H1 (cell line): Measurements from ENCODE around the gene ITGAV. TPM values are rescaled to one million over a fixed set of nuclear protein-coding genes. Genes with fewer than 3 reads are reported as not detected.

Experiments used
- CTCF ChIA-PET: fragments of 300-600 bp; sonication (Branson Sonifier 250); formaldehyde crosslinking; loops from one replicate; lab custom pipeline; 2021; ENCODE audit not compliant: partially characterized antibody; lab: Charles Lee
- POLR2A ChIA-PET: fragments of 300-600 bp; sonication (Branson Sonifier 250); formaldehyde crosslinking; loops from one replicate; lab custom pipeline; 2021; ENCODE audit warnings: inconsistent platforms; ENCODE audit not compliant: partially characterized antibody; lab: Charles Lee
- DNase-seq, 2 experiments: peaks; one replicate each; pipeline versions ENCODE4 v3.0.0 to v3.0.0-alpha.2; 2010 to 2022; ENCODE audit warnings: low spot score in 2 of 2, low read depth in 1 of 2, mixed read lengths in 1 of 2
- FAIRE-seq: peaks from 2 replicates; lab custom pipeline; 2011; peaks lifted over from hg19 to GRCh38; lab: Jason Lieb, UNC
- H2AFZ ChIP-seq: 2 replicates; pipeline ENCODE4 v1.8.1; 2012; ENCODE audit warnings: low read length, inconsistent platforms
- H2AK5ac ChIP-seq: 2 replicates; pipeline ENCODE4 v1.6.1; 2013; ENCODE audit warnings: low read depth, low read length
- H2BK120ac ChIP-seq: replicated peaks from 2 replicates; pipeline ENCODE3; 2013; ENCODE audit warnings: low read depth, low read length, inconsistent platforms
- H2BK12ac ChIP-seq: 2 replicates; pipeline ENCODE4 v1.6.1; 2013; ENCODE audit warnings: low read depth, low read length
- H2BK15ac ChIP-seq: 2 replicates; pipeline ENCODE4 v1.6.1; 2013; ENCODE audit warnings: low read length
- H2BK20ac ChIP-seq: 2 replicates; pipeline ENCODE4 v1.6.1; 2013; ENCODE audit warnings: low read length
- H2BK5ac ChIP-seq: 2 replicates; pipeline ENCODE4 v1.6.1; 2013; ENCODE audit warnings: low read depth, low read length
- H3K14ac ChIP-seq: 2 replicates; pipeline ENCODE4 v1.6.1; 2013; ENCODE audit warnings: inconsistent platforms; ENCODE audit not compliant: insufficient read length
- H3K18ac ChIP-seq: 2 replicates; pipeline ENCODE4 v1.6.1; 2013; ENCODE audit warnings: low read length; ENCODE audit errors: extremely low read depth
- H3K23ac ChIP-seq: 2 replicates; pipeline ENCODE4 v1.6.1; 2013; ENCODE audit warnings: inconsistent platforms; ENCODE audit not compliant: insufficient read length
- H3K23me2 ChIP-seq: 2 replicates; pipeline ENCODE4 v1.6.1; 2013; ENCODE audit warnings: low read depth, low read length
- H3K27ac ChIP-seq: 2 replicates; pipeline ENCODE4 v1.6.1; 2011; ENCODE audit warnings: low read depth, low read length, inconsistent platforms
- H3K27me3 ChIP-seq, 4 experiments: replicated peaks in 1 of 4; 1 replicate in 1 of 4; 2 replicates in 3 of 4; pipeline versions ENCODE4 v1.6.1 to v1.8.1; 2011 to 2013; ENCODE audit warnings: low read length in 3 of 4, mild to moderate bottlenecking in 3 of 4, inconsistent platforms in 2 of 4, mixed read lengths in 2 of 4, moderate library complexity in 1 of 4; ENCODE audit not compliant: control insufficient read depth in 3 of 4, insufficient read depth in 3 of 4; ENCODE audit errors: extremely low read depth in 1 of 4
- H3K36me3 ChIP-seq, 4 experiments: 2 replicates each; pipeline versions ENCODE4 v1.6.1 to v1.8.1; 2011 to 2013; ENCODE audit warnings: mild to moderate bottlenecking in 4 of 4, low read length in 3 of 4, moderate library complexity in 2 of 4, control low read depth in 1 of 4, inconsistent platforms in 1 of 4; ENCODE audit not compliant: insufficient read depth in 4 of 4, control insufficient read depth in 2 of 4
- H3K4ac ChIP-seq: replicated peaks from 2 replicates; pipeline ENCODE3; 2013; ENCODE audit warnings: low read length, low read depth, mixed read lengths, inconsistent platforms; ENCODE audit not compliant: insufficient read length
- H3K4me1 ChIP-seq, 4 experiments: replicated peaks in 1 of 4; 1 replicate in 1 of 4; 2 replicates in 3 of 4; pipeline versions ENCODE4 v1.6.1 to v1.8.1; 2011 to 2013; ENCODE audit warnings: low read length in 3 of 4, inconsistent platforms in 2 of 4, mixed read lengths in 1 of 4; ENCODE audit not compliant: insufficient read depth in 4 of 4, control insufficient read depth in 3 of 4
- H3K4me2 ChIP-seq, 2 experiments: 2 replicates each; pipeline versions ENCODE4 v1.6.1 to v1.8.1; 2011 to 2013; ENCODE audit warnings: low read depth in 2 of 2, low read length in 2 of 2, control low read depth in 1 of 2, inconsistent platforms in 1 of 2, mild to moderate bottlenecking in 1 of 2; ENCODE audit not compliant: insufficient read depth in 1 of 2
- H3K4me3 ChIP-seq, 4 experiments: fragments of 200-600, 300-600 bp in 1 of 4; sonication (generic), shearing (Covaris generic), sonication (Bioruptor Twin) in 1 of 4; 2 replicates each; pipeline versions ENCODE4 v1.5.1 to v1.8.1; 2011 to 2016; ENCODE audit warnings: low read length in 4 of 4, low read depth in 3 of 4, control low read depth in 2 of 4, inconsistent platforms in 2 of 4, mild to moderate bottlenecking in 2 of 4, mixed read lengths in 1 of 4, moderate library complexity in 1 of 4; ENCODE audit not compliant: insufficient read depth in 2 of 4; ENCODE audit errors: extremely low read depth in 1 of 4
- H3K56ac ChIP-seq: replicated peaks from 2 replicates; pipeline ENCODE3; 2013; ENCODE audit warnings: low read depth, mild to moderate bottlenecking, mixed read lengths, low read length, inconsistent platforms; ENCODE audit not compliant: insufficient read length
- H3K79me1 ChIP-seq: 2 replicates; pipeline ENCODE4 v1.6.1; 2013; ENCODE audit warnings: low read depth, low read length, control low read depth
- H3K79me2 ChIP-seq, 2 experiments: 2 replicates each; pipeline versions ENCODE4 v1.6.1 to v1.8.1; 2012 to 2013; ENCODE audit warnings: low read length in 2 of 2, mild to moderate bottlenecking in 2 of 2, inconsistent platforms in 1 of 2; ENCODE audit not compliant: insufficient read depth in 2 of 2, control insufficient read depth in 1 of 2
- H3K9ac ChIP-seq, 4 experiments: replicated peaks in 1 of 4; 1 replicate in 1 of 4; 2 replicates in 3 of 4; pipeline versions ENCODE4 v1.6.1 to v1.8.1; 2011 to 2013; ENCODE audit warnings: low read depth in 3 of 4, low read length in 3 of 4, control low read depth in 2 of 4, mild to moderate bottlenecking in 2 of 4, moderate library complexity in 2 of 4, inconsistent platforms in 1 of 4; ENCODE audit errors: extremely low read depth in 1 of 4
- H3K9me3 ChIP-seq, 2 experiments: 2 replicates each; pipeline versions ENCODE4 v1.6.1 to v1.8.1; 2012 to 2013; ENCODE audit warnings: mild to moderate bottlenecking in 2 of 2, moderate library complexity in 2 of 2, control low read depth in 1 of 2, inconsistent platforms in 1 of 2, low read depth in 1 of 2, low read length in 1 of 2, mixed read lengths in 1 of 2; ENCODE audit not compliant: insufficient read depth in 2 of 2
- H4K20me1 ChIP-seq, 2 experiments: replicated peaks in 1 of 2; 2 replicates each; pipeline versions ENCODE3 to v1.8.1; 2011 to 2013; ENCODE audit warnings: inconsistent platforms in 2 of 2, low read length in 2 of 2, mild to moderate bottlenecking in 1 of 2; ENCODE audit not compliant: insufficient read depth in 2 of 2, control insufficient read depth in 1 of 2
- H4K5ac ChIP-seq: 2 replicates; pipeline ENCODE4 v1.6.1; 2013; ENCODE audit warnings: low read length, low read depth, mixed read lengths, inconsistent platforms; ENCODE audit not compliant: insufficient read length
- H4K8ac ChIP-seq: 2 replicates; pipeline ENCODE4 v1.8.0; 2013; ENCODE audit warnings: mild to moderate bottlenecking, moderate library complexity, low read length, inconsistent platforms; ENCODE audit not compliant: insufficient read depth; ENCODE audit errors: extremely low read depth
- H4K91ac ChIP-seq: replicated peaks from 2 replicates; pipeline ENCODE3; 2013; ENCODE audit warnings: low read length, mixed read lengths, inconsistent platforms; ENCODE audit not compliant: insufficient read length
- BCL11A ChIP-seq, 2 experiments: IDR thresholded peaks; one replicate each; pipeline ENCODE4 v1.6.1; 2011; ENCODE audit warnings: low read depth in 2 of 2, low read length in 2 of 2, mild to moderate bottlenecking in 2 of 2
- CHD1 ChIP-seq: IDR thresholded peaks from 2 replicates; pipeline ENCODE4 v1.6.1; 2012; ENCODE audit warnings: low read depth, low read length, improper control_type of control experiment
- POU5F1 ChIP-seq: IDR thresholded peaks from 2 replicates; pipeline ENCODE4 v1.6.1; 2011; ENCODE audit warnings: low read depth, mild to moderate bottlenecking, low read length, moderate library complexity
- SRF ChIP-seq: IDR thresholded peaks from 2 replicates; pipeline ENCODE4 v1.6.1; 2011; ENCODE audit warnings: mild to moderate bottlenecking, low read depth, low read length, moderate library complexity
- WGBS, 2 experiments: shearing (Covaris generic) in 1 of 2; methylation state at CpG; one replicate each; pipeline versions ENCODE4 v1.1.6 to v1.1.7; 2013 to 2015; ENCODE audit warnings: low lambda C conversion rate in 2 of 2, mixed read lengths in 2 of 2, inconsistent platforms in 1 of 2, low coverage in 1 of 2, missing lambda C conversion rate in 1 of 2; ENCODE audit not compliant: insufficient replicate concordance in 2 of 2, insufficient coverage in 1 of 2, insufficient read length in 1 of 2; ENCODE audit errors: extremely low coverage in 1 of 2, missing lambda C conversion rate in 1 of 2; 5-methylcytosine and 5-hydroxymethylcytosine counted together
- polyA plus RNA-seq, 7 experiments: library from polyadenylated mRNA; depleted of rRNA in 3 of 7; stranded (reverse) in 5 of 7; unstranded in 2 of 7; fragments of >200 nt in 5 of 7; fragments of 200-250 nt in 2 of 7; gene quantifications; 1 replicate in 5 of 7; 2 replicates in 1 of 7; 4 replicates in 1 of 7; pipeline versions ENCODE4 v1.2.1 to v1.2.3, GENCODE V29; 2011 to 2013; ENCODE audit warnings: missing spikeins in 2 of 7, mixed read lengths in 2 of 7
- total RNA-seq: library from RNA; stranded (reverse); fragmentation: NEBNext Ultra II Directional; extraction: Animal tissue kit (Norgen Biotek cat#: 25700); gene quantifications from 2 replicates; pipeline ENCODE4 v1.2.1, GENCODE V29; 2021

The ITGAV gene
- total and polyA plus RNA-seq, 2 of the 8 experiments (the other 6 are each of a cell fraction or from before 2014, with no cell fraction given), result 11.7 to 42.4 TPM

DNA sequence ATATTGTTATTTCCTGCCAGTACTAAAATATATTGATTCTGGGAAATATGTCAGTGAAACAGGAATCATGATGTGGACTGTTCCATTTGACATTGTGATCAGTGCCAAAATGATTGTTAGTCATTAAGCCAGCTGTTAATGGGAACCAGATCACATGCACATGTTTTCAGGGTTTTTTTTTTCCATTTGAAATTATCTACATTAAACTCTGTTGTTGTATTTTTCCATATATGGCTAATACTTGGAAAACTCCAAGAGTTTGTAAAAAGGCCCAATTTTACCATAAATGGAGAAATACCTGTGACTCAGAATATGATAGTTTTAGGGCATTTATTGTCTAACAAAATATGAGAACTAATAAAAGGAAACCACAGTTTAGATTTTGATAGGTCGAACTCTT is 13.4 kb downstream of the ITGAV start:
- FAIRE-seq (no peak), DNase-seq (no peak)
- H2BK20ac ChIP-seq, result no peak overlapping the region
- H4K20me1 ChIP-seq, result no peaks in the 10 kb centered on the region
- 100% methylated on average over 1 of the region's 1 CpG; no CpG with 5 or more reads in 1 of the 2 experiments for WGBS, 2 experiments
- H3K27me3 ChIP-seq, result no peaks in the 10 kb centered on the region
- H3K23me2 ChIP-seq, result no peaks in the 10 kb centered on the region
- H3K23ac ChIP-seq, result no peak overlapping the region
- no peak overlapping the region for H2AFZ ChIP-seq
- H3K4me2 ChIP-seq, result no peak overlapping the region
- H3K14ac ChIP-seq, result no peak overlapping the region
- no peaks in the 10 kb centered on the region; a peak in 1 of 8 replicates for H3K36me3 ChIP-seq
- no peak overlapping the region for H2BK15ac ChIP-seq
- CTCF ChIA-PET, result interaction anchor here (0.7 kb wide), 1 partner anchor 606 kb away, joined by 3 read pairs; no protein-coding TSS in a partner anchor
- H4K8ac ChIP-seq, result no peak overlapping the region
- H2BK120ac ChIP-seq, result no peak overlapping the region
- POLR2A ChIA-PET, result interaction anchor here (1.1 kb wide), 1 partner anchor 14 kb away, joined by 3 read pairs; the partner anchor contains the start of gene ITGAV
- no peak overlapping the region for H3K4ac ChIP-seq
- H3K56ac ChIP-seq, result no peak overlapping the region
- H2BK12ac ChIP-seq, result no peak overlapping the region
- H3K79me1 ChIP-seq, result no peaks in the 10 kb centered on the region
- H3K4me1 ChIP-seq, result peaks cover 0 to 6% (median 4%) of the 10 kb centered on the region in 4 experiments; a peak in 2 of 7 replicates
- H2AK5ac ChIP-seq, result no peak overlapping the region
- H4K91ac ChIP-seq, result no peak overlapping the region
- H3K9ac ChIP-seq, result no peak overlapping the region
- no peak overlapping the region for H2BK5ac ChIP-seq
- no peak overlapping the region for H3K27ac ChIP-seq
- H3K9me3 ChIP-seq, result no peaks in the 10 kb centered on the region
- H3K79me2 ChIP-seq, result peaks cover 0 to 10% of the 10 kb centered on the region in 2 experiments; a peak in 2 of 4 replicates
- H3K4me3 ChIP-seq, result no peak overlapping the region
- TF ChIP-seq POU5F1, result no peak
- TF ChIP-seq SRF, result no peak
- TF ChIP-seq BCL11A (IDR thresholded peaks at IDR 0.05; ENCODE audit: low read depth in 2 of 2, low read length in 2 of 2), result no peak
- no peak for TF ChIP-seq CHD1
- TF ChIP-seq, all 59 proteins: peak for 0
- Histone ChIP-seq H4K5ac (no peak overlapping the region), H3K18ac (no peak overlapping the region)
